Uterus (tissue), 4 donors: Measurements from ENCODE around the gene CCNL2. TPM values are rescaled to one million over a fixed set of nuclear protein-coding genes. Genes with fewer than 3 reads are reported as not detected.

Experiments used
- DNase-seq, 2 donors: peaks; one replicate each; pipeline ENCODE4 v3.0.0-alpha.2; 2019 to 2020
- H3K27ac ChIP-seq, 2 donors: fragments of 200-600 bp; sonication (generic); 1 replicate in 1 of 2; 2 replicates in 1 of 2; pipeline ENCODE4 v1.5.1; 2016 to 2018
- H3K27me3 ChIP-seq, 2 donors: fragments of 200-600 bp; sonication (generic); one replicate each; pipeline ENCODE4 v1.5.1; 2018 to 2019; ENCODE audit warnings: control low read depth in 1 of 2
- H3K36me3 ChIP-seq, 2 donors: fragments of 200-600 bp; sonication (generic); one replicate each; pipeline ENCODE4 v1.5.1; 2019; ENCODE audit warnings: control low read depth in 1 of 2
- H3K4me1 ChIP-seq, 2 donors: fragments of 200-600 bp; sonication (generic); one replicate each; pipeline ENCODE4 v1.5.1; 2018 to 2019; ENCODE audit warnings: control low read depth in 1 of 2
- H3K4me3 ChIP-seq, 2 donors: fragments of 200-600 bp; sonication (generic); 1 replicate in 1 of 2; 2 replicates in 1 of 2; pipeline ENCODE4 v1.5.1; 2018 to 2019; ENCODE audit warnings: mild to moderate bottlenecking in 1 of 2
- H3K9me3 ChIP-seq, 2 donors: fragments of 200-600 bp; sonication (generic); one replicate each; pipeline ENCODE4 v1.5.1; 2019; ENCODE audit warnings: control low read depth in 1 of 2
- CTCF ChIP-seq, 4 experiments: fragments of 200-600 bp in 2 of 4; fragments of 450-650 bp in 2 of 4; sonication (generic) in 2 of 4; IDR thresholded peaks; one replicate each; pipeline ENCODE4 v1.5.1; 2016 to 2019; ENCODE audit warnings: antibody characterized with exemption in 4 of 4, mild to moderate bottlenecking in 2 of 4, moderate library complexity in 1 of 4
- POLR2A ChIP-seq, 2 donors: fragments of 450-650 bp; IDR thresholded peaks; one replicate each; pipeline ENCODE4 v1.6.1; 2016; ENCODE audit warnings: antibody characterized with exemption in 2 of 2, mild to moderate bottlenecking in 1 of 2, moderate library complexity in 1 of 2
- intact Hi-C: fragments of 100-400 bp; cut with DNase I; formaldehyde crosslinking; loops from one replicate; pipeline ENCODE4 v1.15.1; 2023; ENCODE audit warnings: low total_unique reads
- total RNA-seq, 4 donors: library from RNA; depleted of rRNA in 3 of 4; stranded (reverse); fragments of >200 nt in 3 of 4; gene quantifications; one replicate each; pipeline versions ENCODE4 v1.1.0 to v1.2.4, GENCODE V29; 2014 to 2023
- donor health status: DM: yes; HTN: yes; CAD: no.

Gene CCNL2
- total RNA-seq, 4 donors from 2014 or later: 207 to 351 (median 281) TPM

- H3K4me1 ChIP-seq: no peaks in the 10 kb centered on the region
- no peak overlapping the region for H3K27ac ChIP-seq
- intact Hi-C loops: no loop called here
- no peaks in the 10 kb centered on the region for H3K27me3 ChIP-seq
- no peaks in the 10 kb centered on the region for H3K36me3 ChIP-seq
- H3K4me3 ChIP-seq: no peak overlapping the region
- no peak for DNase-seq
- no peaks in the 10 kb centered on the region for H3K9me3 ChIP-seq
- TF ChIP-seq CTCF (IDR thresholded peaks at IDR 0.05) (no peak), POLR2A (IDR thresholded peaks at IDR 0.05) (no peak)
Measured at GRCh38 chr1:1340185-1340584, 59.0 kb downstream of the CCNL2 start.

- intact Hi-C loops: no loop called here
- Histone ChIP-seq H3K27ac (no peak overlapping the region), H3K4me1 (no peaks in the 10 kb centered on the region), H3K4me3 (no peak overlapping the region), H3K27me3 (no peaks in the 10 kb centered on the region), H3K9me3 (no peaks in the 10 kb centered on the region), H3K36me3 (no peaks in the 10 kb centered on the region)
- no peak for DNase-seq
- no peak for TF ChIP-seq POLR2A (IDR thresholded peaks at IDR 0.05)
- TF ChIP-seq CTCF (IDR thresholded peaks at IDR 0.05): no peak
Measured at GRCh38 chr1:1338278-1338677, 60.9 kb downstream of the CCNL2 start.

- no peaks in the 10 kb centered on the region for H3K9me3 ChIP-seq
- TF ChIP-seq POLR2A (IDR thresholded peaks at IDR 0.05): no peak
- intact Hi-C loops: no loop called here
- H3K27ac ChIP-seq: no peak overlapping the region
- no peaks in the 10 kb centered on the region for H3K36me3 ChIP-seq
- H3K4me3 ChIP-seq: no peak overlapping the region
- no peaks in the 10 kb centered on the region for H3K4me1 ChIP-seq
- no peak for DNase-seq
- no peaks in the 10 kb centered on the region for H3K27me3 ChIP-seq
Measured at GRCh38 chr1:1337793-1338147, 61.4 kb downstream of the CCNL2 start.

- TF ChIP-seq CTCF (IDR thresholded peaks at IDR 0.05) (no peak), POLR2A (IDR thresholded peaks at IDR 0.05) (no peak)
- no peak overlapping the region for H3K27ac ChIP-seq
- DNase-seq: no peak
- H3K4me1 ChIP-seq: no peaks in the 10 kb centered on the region
- H3K4me3 ChIP-seq: no peak overlapping the region
- H3K36me3 ChIP-seq: no peaks in the 10 kb centered on the region
- H3K9me3 ChIP-seq: no peaks in the 10 kb centered on the region
- no peaks in the 10 kb centered on the region for H3K27me3 ChIP-seq
- intact Hi-C loops: no loop called here
Measured at GRCh38 chr1:1336931-1337792, 62.0 kb downstream of the CCNL2 start.

GRCh38 chr1:1336446-1336845 is 62.7 kb downstream of the CCNL2 start:
- H3K4me1 ChIP-seq: no peaks in the 10 kb centered on the region
- no peaks in the 10 kb centered on the region for H3K27me3 ChIP-seq
- H3K27ac ChIP-seq: no peak overlapping the region
- intact Hi-C loops: no loop called here
- no peaks in the 10 kb centered on the region for H3K36me3 ChIP-seq
- H3K4me3 ChIP-seq: no peak overlapping the region
- no peaks in the 10 kb centered on the region for H3K9me3 ChIP-seq
- DNase-seq: no peak
- no peak for TF ChIP-seq POLR2A (IDR thresholded peaks at IDR 0.05)
- TF ChIP-seq CTCF (IDR thresholded peaks at IDR 0.05): no peak
